GM19467 (cell line): Measurements from ENCODE around the gene POLR2L.

Source experiments
- ATAC-seq: cut with Tn5 transposase; IDR thresholded peaks from one replicate; pipeline ENCODE4 v1.9.1; 2021; ENCODE audit warnings: mild to moderate bottlenecking, moderate library complexity; ENCODE audit not compliant: unreplicated experiment

The POLR2L gene

GRCh38 chr11:797296-798092 is 44.8 kb downstream of the POLR2L start:
- ATAC-seq: peak; percentile 29

DNA sequence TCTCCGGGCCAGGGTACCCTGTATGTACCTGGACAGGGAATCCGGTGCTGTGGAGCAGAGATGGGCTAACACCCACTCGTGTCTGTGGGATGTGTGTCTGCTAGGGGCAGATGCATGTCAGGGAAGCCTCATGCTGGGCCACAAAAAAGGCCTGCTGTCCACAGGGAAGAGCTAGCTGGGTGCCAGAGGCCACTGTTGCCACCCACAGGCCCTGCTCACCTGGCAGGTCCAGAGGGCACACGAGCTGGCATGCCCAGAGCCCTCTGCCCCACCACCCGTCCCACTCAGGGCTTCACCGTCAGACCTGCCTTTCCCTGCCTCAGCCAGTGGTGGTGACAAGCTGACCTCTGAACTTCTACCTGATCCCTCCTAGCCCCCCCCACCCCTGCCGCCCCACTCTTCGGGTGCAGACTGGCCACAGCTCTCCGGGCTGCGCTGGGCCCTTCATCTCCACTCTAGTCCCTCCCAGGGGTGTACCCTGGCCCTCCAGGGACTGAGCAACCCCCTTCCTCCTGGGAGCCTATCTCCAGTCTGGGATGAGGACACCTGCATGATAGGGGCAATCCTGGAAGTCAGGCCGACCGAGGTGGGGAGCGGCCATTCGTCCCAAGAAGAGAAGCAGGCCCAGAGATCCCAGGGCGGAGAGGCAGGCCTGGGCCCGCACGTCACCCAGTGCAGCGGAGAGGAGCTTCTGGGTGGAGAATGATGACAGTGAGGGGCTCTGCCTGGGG is 45.6 kb downstream of the POLR2L start:
- ATAC-seq: no peak

DNA sequence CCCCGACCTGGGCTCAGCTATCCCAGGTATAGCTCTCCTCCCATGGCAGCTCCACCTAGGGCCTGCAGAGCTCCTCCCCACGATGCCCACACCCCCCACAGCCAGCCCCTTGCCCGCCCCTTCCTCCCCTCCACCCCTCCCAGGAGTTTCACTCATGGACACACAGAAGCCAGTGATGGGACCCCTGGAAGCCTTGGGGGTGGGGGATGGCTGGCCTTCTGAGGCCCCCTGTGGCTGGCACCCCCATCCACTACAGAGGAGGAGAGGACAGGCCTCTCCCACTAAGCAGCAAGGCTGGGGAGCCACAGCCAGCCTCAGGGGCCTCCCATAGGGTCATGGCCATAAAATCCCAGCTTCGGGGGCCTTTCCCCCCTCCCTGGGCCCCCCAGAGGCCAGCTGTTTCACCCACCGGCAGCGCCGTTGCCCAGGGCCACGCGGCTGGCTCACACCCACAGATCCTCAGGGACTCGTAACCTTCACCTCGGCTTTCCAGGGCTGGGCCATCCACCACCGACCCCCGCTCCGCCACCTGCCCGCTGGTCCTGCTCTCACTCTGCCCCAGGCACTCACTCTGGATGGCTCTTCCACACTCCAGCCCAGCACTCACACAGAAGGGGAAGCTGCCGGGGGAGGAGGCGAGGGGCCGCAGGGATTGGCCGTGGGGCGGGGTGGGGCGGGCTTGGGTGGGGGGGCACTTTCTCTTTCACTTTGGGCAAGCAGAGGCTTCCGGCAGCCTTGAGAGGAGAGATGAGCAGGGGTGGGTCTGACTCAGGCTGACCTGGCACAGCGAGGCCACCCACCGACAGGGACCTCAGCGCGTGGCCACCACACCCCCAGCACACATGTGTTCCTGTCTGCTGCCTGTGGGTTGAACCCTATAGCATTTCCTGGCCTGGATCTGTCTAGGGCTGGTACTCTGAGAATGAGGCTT is 46.4 kb downstream of the POLR2L start:
- peak; percentile 35 for ATAC-seq

DNA sequence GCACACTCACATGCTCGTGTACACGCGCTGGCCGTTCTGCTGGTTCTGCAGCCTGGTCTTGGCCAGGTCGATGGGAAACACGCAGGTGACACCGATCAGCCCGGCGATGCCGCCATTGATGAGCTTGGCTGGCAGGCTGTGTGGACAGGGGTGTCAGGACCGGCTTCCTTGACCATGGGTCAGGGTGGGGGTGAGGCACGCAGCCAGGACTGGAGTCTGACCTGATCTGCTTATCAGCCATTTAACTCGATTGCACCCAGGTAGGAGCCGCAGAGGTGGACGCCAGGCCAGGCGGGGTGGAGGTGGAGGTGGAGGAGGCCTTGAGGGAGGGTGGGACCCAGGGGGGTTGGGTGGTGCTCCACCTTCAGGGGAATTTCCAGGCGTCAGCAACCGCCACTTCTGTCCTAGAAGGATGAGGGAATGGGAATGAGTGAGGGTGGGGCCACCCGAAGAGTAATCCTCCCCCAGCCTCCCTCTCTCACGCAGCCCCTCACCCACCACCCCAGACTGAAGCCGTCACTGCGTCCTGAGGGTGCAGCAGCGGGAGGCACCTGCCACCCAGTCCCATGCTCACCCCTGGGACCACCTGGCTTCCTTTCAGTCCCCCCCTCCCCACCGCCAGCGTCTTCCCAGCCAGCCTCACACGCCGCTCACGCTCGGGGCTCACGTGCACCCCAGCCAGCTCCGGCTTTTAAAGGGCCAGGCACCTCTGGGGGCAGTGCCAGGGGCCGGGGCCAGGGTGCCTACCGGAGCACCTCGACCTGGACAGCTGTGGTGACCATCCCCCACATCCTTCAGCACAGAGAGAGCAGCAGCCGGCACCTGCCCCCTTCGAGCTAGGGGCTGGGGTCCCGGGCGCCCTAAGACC is 47.3 kb downstream of the POLR2L start:
- ATAC-seq: no peak

DNA sequence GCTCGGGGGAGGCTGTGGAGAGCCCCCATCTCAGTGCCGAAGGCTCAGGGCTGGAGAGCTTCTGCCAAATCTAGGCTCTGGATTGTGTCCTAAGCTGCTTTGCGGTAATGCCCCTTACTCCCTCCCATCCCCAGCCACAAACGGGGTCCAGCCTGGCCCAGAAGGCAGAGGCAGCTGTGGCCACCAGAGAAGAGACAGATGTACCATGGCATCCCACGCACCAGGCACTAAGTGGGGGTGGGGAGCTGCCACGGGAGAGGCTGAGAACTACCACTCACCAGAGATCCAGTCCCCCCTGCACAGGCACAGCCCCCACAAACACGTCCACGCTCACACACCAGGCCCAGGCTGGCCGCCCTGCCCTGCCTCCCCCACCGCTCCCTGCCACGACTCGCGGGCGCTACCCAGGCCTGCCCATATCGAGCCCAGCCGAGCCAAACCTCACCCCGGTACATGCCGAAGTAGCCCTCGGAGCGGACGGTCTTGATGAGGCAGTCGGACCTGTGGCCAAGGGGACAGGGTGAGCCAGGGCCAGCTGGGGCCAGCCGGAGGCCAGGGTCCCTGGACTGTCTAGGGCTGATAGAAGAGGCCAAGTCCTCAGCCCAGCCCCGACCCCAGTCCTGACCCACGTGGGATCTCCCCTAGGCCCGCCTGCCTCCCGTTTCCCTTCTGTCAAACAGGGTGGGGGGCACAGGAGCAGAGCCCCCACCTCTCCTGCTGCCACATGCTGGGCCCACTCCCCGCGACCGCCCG is 48.1 kb downstream of the POLR2L start:
- no peak for ATAC-seq

- ATAC-seq: no peak
Measured at GRCh38 chr11:793556-793955, 48.8 kb downstream of the POLR2L start.

- no peak for ATAC-seq
Measured at GRCh38 chr11:792873-793272, 49.5 kb downstream of the POLR2L start.

DNA sequence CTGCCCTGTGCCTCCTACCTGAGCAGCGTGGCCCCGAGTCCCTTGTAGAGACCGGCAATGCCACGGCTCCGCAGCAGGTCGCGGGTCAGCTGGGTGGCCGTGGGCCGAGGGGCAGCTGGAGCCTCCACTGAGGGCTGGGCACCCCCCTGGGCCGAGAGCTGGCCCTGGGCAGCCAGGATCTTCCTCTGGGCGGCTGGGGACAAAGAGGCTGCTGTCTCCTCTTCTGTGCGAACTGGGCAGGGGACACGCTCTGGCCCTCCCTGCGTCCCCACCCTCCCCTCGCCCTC is 49.9 kb downstream of the POLR2L start:
- no peak for ATAC-seq

DNA sequence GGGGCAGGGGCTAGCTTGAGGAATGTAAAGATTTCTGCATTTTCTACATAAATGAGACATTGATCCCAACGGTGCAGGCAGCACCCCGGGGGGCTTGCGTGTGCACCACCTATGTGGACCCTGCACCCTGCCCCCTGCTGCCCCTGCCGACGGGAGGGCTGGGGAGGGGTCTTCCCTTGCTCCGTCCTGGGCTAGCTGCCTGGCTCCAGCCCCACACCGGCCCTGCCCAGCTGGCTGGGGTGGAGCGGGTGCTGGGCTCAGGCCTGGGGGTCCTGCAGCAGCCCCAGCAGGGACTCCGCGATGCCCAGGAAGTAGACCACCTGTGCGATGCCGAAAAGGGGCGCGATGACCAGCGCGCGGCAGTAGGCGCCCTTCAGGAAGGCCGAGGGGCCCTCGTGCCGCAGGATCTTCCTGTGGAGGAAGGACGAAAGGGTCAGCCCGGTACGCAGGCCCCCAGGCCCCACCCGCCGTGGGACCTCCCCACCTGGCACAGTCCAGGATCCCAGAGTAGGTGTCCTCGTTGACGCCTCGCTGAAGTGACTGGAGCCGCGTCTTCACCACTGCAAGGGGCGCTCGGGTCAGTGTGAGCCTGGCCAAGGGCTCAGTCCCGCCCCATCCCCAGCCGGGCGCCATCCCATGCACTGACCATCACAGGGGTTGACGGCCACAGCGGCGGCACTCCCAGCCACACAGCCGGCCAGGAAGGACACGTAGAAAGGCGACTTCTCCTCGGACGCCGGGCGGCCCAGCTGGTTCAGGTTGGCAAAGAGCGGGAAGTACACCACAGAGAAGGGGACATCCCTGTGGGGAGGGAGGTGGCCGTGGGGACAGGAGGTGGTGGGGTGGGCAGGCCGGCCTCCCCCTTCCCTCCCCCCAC is 50.4 kb downstream of the POLR2L start:
- no peak for ATAC-seq

GRCh38 chr11:790721-791564 is 51.4 kb downstream of the POLR2L start:
- ATAC-seq: no peak

DNA sequence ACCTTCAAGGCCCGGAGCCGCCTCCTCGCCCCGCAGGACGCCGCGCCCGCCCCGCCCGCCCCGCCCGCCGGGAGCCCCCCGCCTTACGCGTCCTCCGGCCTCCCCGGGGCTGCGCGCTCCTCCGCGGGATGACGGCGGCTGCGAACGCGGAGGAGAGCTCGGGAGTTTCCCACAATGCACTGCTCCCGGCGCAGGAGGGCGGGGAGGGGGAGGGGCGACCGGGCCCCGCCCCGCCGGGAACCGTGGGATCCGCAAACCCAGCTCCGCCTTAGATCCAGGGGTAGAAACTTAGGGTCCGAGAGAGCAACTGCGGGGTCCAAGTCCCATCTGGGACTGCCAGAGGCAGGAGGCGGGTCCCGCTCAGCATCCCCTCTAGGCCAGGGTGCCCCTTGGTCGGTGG is 52.4 kb downstream of the POLR2L start, which contains the start of gene CEND1:
Gene CEND1, minus strand, starts transcription at position 148 of the 400 bp plus-strand sequence. CDS start 1,514 bp downstream, outside the sequence.
- no peak for ATAC-seq
